ENCODE results near the gene LEAP2. TPM values are rescaled to one million over a fixed set of nuclear protein-coding genes. Genes with fewer than 3 reads are reported as not detected.

LEAP2 gene
- polyA plus RNA-seq, 2 of the 4 experiments (the other 2 are of a cell fraction) = 1.6 to 4.8 TPM

GRCh38 chr5:132876020-132876759, 2.7 kb downstream of the LEAP2 start:
- ChIA-PET CTCF (interaction anchor here (1.1 to 2.0 kb wide), 2 partner anchors 8 to 46 kb away, joined by 3 to 12 read pairs; partner anchors contain the start of gene SHROOM1), POLR2A (no interaction called here)
- Histone ChIP-seq H3K4me3 (no peak overlapping the region), H3K4me2 (no peak overlapping the region), H3K27ac (no peak overlapping the region), H3K4me1 (peaks cover 7% of the 10 kb centered on the region; the same call in 1 of the 3 replicates), H3K9me3 (no peaks in the 10 kb centered on the region)
- no peak for FAIRE-seq
- WGBS (ENCODE audit: missing lambda C conversion rate) = 53% methylated on average over 1 of the region's 1 CpG
- ATAC-seq = no peak
- no peak for DNase-seq (ENCODE audit: low read depth in 1 of 2, low spot score in 1 of 2)
- TF ChIP-seq HEYL (CRISPR knock-in tag; IDR thresholded peaks at IDR 0.05) (no peak), GATA3 (IDR thresholded peaks at IDR 0.05; ENCODE audit: borderline replicate concordance) (no peak), NR3C1 (IDR thresholded peaks at IDR 0.05) (no peak), NPAS2 (CRISPR knock-in tag; IDR thresholded peaks at IDR 0.05; ENCODE audit: borderline replicate concordance) (no peak), SREBF2 (IDR thresholded peaks at IDR 0.05) (no peak)

GRCh38 chr5:132877466-132877865, 4.0 kb downstream of the LEAP2 start:
- ChIA-PET CTCF (interaction anchor here (0.7 to 2.0 kb wide), 3 partner anchors 9 to 53 kb away, joined by 3 to 12 read pairs (median 3); partner anchors contain the start of gene SHROOM1), POLR2A (no interaction called here)
- FAIRE-seq (no peak), ATAC-seq (no peak), DNase-seq (ENCODE audit: low read depth in 1 of 2, low spot score in 1 of 2) (no peak)
- TF ChIP-seq E2F6 (IDR thresholded peaks at IDR 0.05; ENCODE audit: borderline replicate concordance, low read depth) (no peak), RCOR1 (IDR thresholded peaks at IDR 0.05; ENCODE audit: low read depth, low read length) (no peak), ZC3H11A (IDR thresholded peaks at IDR 0.05) (no peak), RNF2 (IDR thresholded peaks at IDR 0.05; ENCODE audit: borderline replicate concordance, low read depth) (no peak), NPAS2 (CRISPR knock-in tag; IDR thresholded peaks at IDR 0.05; ENCODE audit: borderline replicate concordance) (no peak), PBX3 (IDR thresholded peaks at IDR 0.05) (no peak), POLR2AphosphoS2 (conservative IDR thresholded peaks at IDR 0.05; ENCODE audit: low read length) (no peak), EHF (CRISPR knock-in tag; IDR thresholded peaks at IDR 0.05) (no peak), EHMT2 (IDR thresholded peaks at IDR 0.05; ENCODE audit: low read depth) (no peak), SREBF2 (IDR thresholded peaks at IDR 0.05) (no peak), CBX8 (IDR thresholded peaks at IDR 0.05) (no peak), USF2 (IDR thresholded peaks at IDR 0.05) (no peak)
- 64% methylated on average over 2 of the region's 2 CpGs for WGBS (ENCODE audit: missing lambda C conversion rate)
- Histone ChIP-seq H3K4me3 (no peak overlapping the region), H3K4me2 (no peak overlapping the region), H3K27ac (no peak overlapping the region), H3K4me1 (peaks cover 7% of the 10 kb centered on the region; the same call in 1 of the 3 replicates), H3K9me3 (no peaks in the 10 kb centered on the region)

GRCh38 chr5:132877938-132878337, 4.5 kb downstream of the LEAP2 start:
- TF ChIP-seq CBX2 (IDR thresholded peaks at IDR 0.05; ENCODE audit: borderline replicate concordance, low read depth) (no peak), GATA3 (IDR thresholded peaks at IDR 0.05; ENCODE audit: borderline replicate concordance) (no peak), HOXB13 (CRISPR knock-in tag; IDR thresholded peaks at IDR 0.05; ENCODE audit: low read depth) (no peak), HMGXB4 (CRISPR knock-in tag; IDR thresholded peaks at IDR 0.05; ENCODE audit: borderline replicate concordance) (no peak), SMC3 (IDR thresholded peaks at IDR 0.05) (no peak), HOXA7 (CRISPR knock-in tag; IDR thresholded peaks at IDR 0.05) (no peak), MAFK (IDR thresholded peaks at IDR 0.05; ENCODE audit: partially characterized antibody) (no peak)
- WGBS (ENCODE audit: missing lambda C conversion rate) = 88% methylated on average over 3 of the region's 3 CpGs
- H3K9me3 ChIP-seq = no peaks in the 10 kb centered on the region
- peaks cover 7% of the 10 kb centered on the region; the same call in 1 of the 3 replicates for H3K4me1 ChIP-seq
- ChIA-PET POLR2A (no interaction called here), CTCF (interaction anchor here (2.0 kb wide), 1 partner anchor 48 kb away, joined by 12 read pairs; the partner anchor contains the start of gene SHROOM1)
- DNase-seq (ENCODE audit: low read depth in 1 of 2, low spot score in 1 of 2) (no peak), ATAC-seq (no peak; a peak in 1 of 6 replicates), FAIRE-seq (no peak)
- no peak overlapping the region for H3K4me3 ChIP-seq
- no peak overlapping the region for H3K27ac ChIP-seq
- no peak overlapping the region for H3K4me2 ChIP-seq
